ENCODE measurements around the gene SMIM34.
"Not testable (repeated sequence)": the region's sequence is repeated elsewhere in the genome, so short reads cannot be mapped to it uniquely, and the experiment has no call there.

Gene SMIM34

GRCh38 chr21:34423805-34424204 lies at the start of gene SMIM34:
TSS of gene SMIM34 (minus strand) at chr21:34423951. CDS start at chr21:34423839, 112 bp downstream.
- not testable (repeated sequence) for DNase-seq (ENCODE audit: extremely low read depth, low read depth)

- DNase-seq (ENCODE audit: extremely low read depth, low read depth) = not testable (repeated sequence)
Measured at GRCh38 chr21:34467333-34467732, 43.6 kb upstream of the SMIM34 start.

- DNase-seq (ENCODE audit: extremely low read depth, low read depth) = not testable (repeated sequence)
Measured at GRCh38 chr21:34459426-34459825, 35.7 kb upstream of the SMIM34 start.

- not testable (repeated sequence) for DNase-seq (ENCODE audit: extremely low read depth, low read depth)
Measured at GRCh38 chr21:34458266-34458665, 34.5 kb upstream of the SMIM34 start.

- not testable (repeated sequence) for DNase-seq (ENCODE audit: extremely low read depth, low read depth)
Measured at GRCh38 chr21:34456180-34456579, 32.4 kb upstream of the SMIM34 start.

- not testable (repeated sequence) for DNase-seq (ENCODE audit: extremely low read depth, low read depth)
Measured at GRCh38 chr21:34455628-34456027, 31.9 kb upstream of the SMIM34 start.

GRCh38 chr21:34447018-34447417 lies 23.3 kb upstream of the SMIM34 start:
- not testable (repeated sequence) for DNase-seq (ENCODE audit: extremely low read depth, low read depth)

- not testable (repeated sequence) for DNase-seq (ENCODE audit: extremely low read depth, low read depth)
Measured at GRCh38 chr21:34443486-34443885, 19.7 kb upstream of the SMIM34 start.

GRCh38 chr21:34429710-34430109 lies 6.0 kb upstream of the SMIM34 start:
- DNase-seq (ENCODE audit: extremely low read depth, low read depth) = not testable (repeated sequence)

- DNase-seq (ENCODE audit: extremely low read depth, low read depth) = not testable (repeated sequence)
Measured at GRCh38 chr21:34428441-34428840, 4.7 kb upstream of the SMIM34 start.

GRCh38 chr21:34427339-34427738 lies 3.6 kb upstream of the SMIM34 start:
- not testable (repeated sequence) for DNase-seq (ENCODE audit: extremely low read depth, low read depth)

GRCh38 chr21:34417448-34418077 lies 6.2 kb downstream of the SMIM34 start:
- DNase-seq (ENCODE audit: extremely low read depth, low read depth) = not testable (repeated sequence)

GRCh38 chr21:34407294-34407693 lies 16.5 kb downstream of the SMIM34 start:
- not testable (repeated sequence) for DNase-seq (ENCODE audit: extremely low read depth, low read depth)

- not testable (repeated sequence) for DNase-seq (ENCODE audit: extremely low read depth, low read depth)
Measured at GRCh38 chr21:34406676-34407075, 17.1 kb downstream of the SMIM34 start.

- DNase-seq (ENCODE audit: extremely low read depth, low read depth) = not testable (repeated sequence)
Measured at GRCh38 chr21:34406102-34406501, 17.6 kb downstream of the SMIM34 start.

- DNase-seq (ENCODE audit: extremely low read depth, low read depth) = not testable (repeated sequence)
Measured at GRCh38 chr21:34405686-34406085, 18.1 kb downstream of the SMIM34 start.

- not testable (repeated sequence) for DNase-seq (ENCODE audit: extremely low read depth, low read depth)
Measured at GRCh38 chr21:34404742-34405141, 19.0 kb downstream of the SMIM34 start.

GRCh38 chr21:34400522-34400921 lies 23.2 kb downstream of the SMIM34 start:
- DNase-seq (ENCODE audit: extremely low read depth, low read depth) = not testable (repeated sequence)

GRCh38 chr21:34383724-34384415 lies 39.9 kb downstream of the SMIM34 start:
- not testable (repeated sequence) for DNase-seq (ENCODE audit: extremely low read depth, low read depth)

GRCh38 chr21:34383138-34383537 lies 40.6 kb downstream of the SMIM34 start:
- not testable (repeated sequence) for DNase-seq (ENCODE audit: extremely low read depth, low read depth)

- DNase-seq (ENCODE audit: extremely low read depth, low read depth) = not testable (repeated sequence)
Measured at GRCh38 chr21:34375619-34375972, 48.2 kb downstream of the SMIM34 start.

- DNase-seq (ENCODE audit: extremely low read depth, low read depth) = not testable (repeated sequence)
Measured at GRCh38 chr21:34374940-34375618, 48.7 kb downstream of the SMIM34 start, which contains the start of gene SMIM11. TSS of gene SMIM11 (plus strand) at chr21:34375507. CDS start at chr21:34379505, 3,998 bp downstream.

Data from AG09319 (cell line).